Activated B cell treated with CpG ODN at 0.5 μM for 24 hours (primary cell): ENCODE measurements around the gene NDE1. TPM values are rescaled to one million over a fixed set of nuclear protein-coding genes. Genes with fewer than 3 reads are reported as not detected.

Source experiments
- ATAC-seq: fragments of 200-7000 bp; cut with Tn5 transposase; one replicate; pipeline ENCODE4 v1.10.0; 2021; ENCODE audit warnings: low read depth, mild to moderate bottlenecking, moderate library complexity
- CTCF ChIA-PET: fragments of 350-600 bp; sonication (Branson Sonifier 250); formaldehyde crosslinking; loops from one replicate; lab custom pipeline; 2021; ENCODE audit warnings: antibody characterized with exemption; lab: Charles Lee
- POLR2A ChIA-PET: fragments of 350-600 bp; sonication (Branson Sonifier 250); formaldehyde crosslinking; loops from one replicate; lab custom pipeline; 2021; ENCODE audit warnings: antibody characterized with exemption; lab: Charles Lee
- DNase-seq: peaks from one replicate; pipeline ENCODE4 v3.0.0; 2022
- H3K27ac Mint-ChIP-seq: one replicate; pipeline ENCODE4 v1.8.0; 2020; ENCODE audit warnings: mixed read lengths
- H3K27me3 Mint-ChIP-seq: one replicate; pipeline ENCODE4 v1.8.0; 2021; ENCODE audit warnings: mixed read lengths
- H3K36me3 Mint-ChIP-seq: one replicate; pipeline ENCODE4 v1.8.0; 2021; ENCODE audit warnings: low read depth, mixed read lengths
- H3K4me1 Mint-ChIP-seq: one replicate; pipeline ENCODE4 v1.8.0; 2021; ENCODE audit warnings: mixed read lengths
- H3K4me3 Mint-ChIP-seq: one replicate; pipeline ENCODE4 v1.8.0; 2020; ENCODE audit warnings: mild to moderate bottlenecking, mixed read lengths
- H3K9me3 Mint-ChIP-seq: one replicate; pipeline ENCODE4 v1.8.0; 2020; ENCODE audit warnings: mixed read lengths
- intact Hi-C: fragments of 100-400 bp; cut with micrococcal nuclease; formaldehyde crosslinking; loops from one replicate; pipeline ENCODE4 v1.15.1; 2024
- total RNA-seq: library from RNA; stranded (reverse); gene quantifications from 2 replicates; pipeline ENCODE4 v1.2.3, GENCODE V29; 2022
- TF ChIP-seq, protein P1 (sequence below): fragments of 200-600 bp; IDR thresholded peaks from one replicate; pipeline ENCODE4 v1.8.0; 2022; ENCODE audit warnings: antibody characterized with exemption, mild to moderate bottlenecking

NDE1 gene
- total RNA-seq: 140 and 163 TPM in 2 replicates

GRCh38 chr16:15650019-15650697 lies at the start of gene NDE1:
TSS of gene NDE1 (plus strand) at chr16:15650245. CDS start at chr16:15664779, 14,534 bp downstream.
- POLR2A ChIA-PET: interaction anchor here (0.9 to 4.1 kb wide), 6 partner anchors 8 to 60 kb away, joined by 3 to 52 read pairs (median 9); partner anchors contain the start of gene MARF1
- peaks cover 59% of the 10 kb centered on the region for H3K4me1 Mint-ChIP-seq
- peak within 1 kb of the TSS; percentile 97 for H3K27ac Mint-ChIP-seq
- peak within 1 kb of the TSS; percentile 98 for H3K4me3 Mint-ChIP-seq
- no peaks in the 10 kb centered on the region for H3K27me3 Mint-ChIP-seq
- CTCF ChIA-PET: interaction anchor here (1.2 kb wide), 1 partner anchor 8 kb away, joined by 4 read pairs; the partner anchor contains the start of gene MARF1
- H3K9me3 Mint-ChIP-seq: no peaks in the 10 kb centered on the region
- TF ChIP-seq, protein P1, sequence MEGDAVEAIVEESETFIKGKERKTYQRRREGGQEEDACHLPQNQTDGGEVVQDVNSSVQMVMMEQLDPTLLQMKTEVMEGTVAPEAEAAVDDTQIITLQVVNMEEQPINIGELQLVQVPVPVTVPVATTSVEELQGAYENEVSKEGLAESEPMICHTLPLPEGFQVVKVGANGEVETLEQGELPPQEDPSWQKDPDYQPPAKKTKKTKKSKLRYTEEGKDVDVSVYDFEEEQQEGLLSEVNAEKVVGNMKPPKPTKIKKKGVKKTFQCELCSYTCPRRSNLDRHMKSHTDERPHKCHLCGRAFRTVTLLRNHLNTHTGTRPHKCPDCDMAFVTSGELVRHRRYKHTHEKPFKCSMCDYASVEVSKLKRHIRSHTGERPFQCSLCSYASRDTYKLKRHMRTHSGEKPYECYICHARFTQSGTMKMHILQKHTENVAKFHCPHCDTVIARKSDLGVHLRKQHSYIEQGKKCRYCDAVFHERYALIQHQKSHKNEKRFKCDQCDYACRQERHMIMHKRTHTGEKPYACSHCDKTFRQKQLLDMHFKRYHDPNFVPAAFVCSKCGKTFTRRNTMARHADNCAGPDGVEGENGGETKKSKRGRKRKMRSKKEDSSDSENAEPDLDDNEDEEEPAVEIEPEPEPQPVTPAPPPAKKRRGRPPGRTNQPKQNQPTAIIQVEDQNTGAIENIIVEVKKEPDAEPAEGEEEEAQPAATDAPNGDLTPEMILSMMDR: no peak
- DNase-seq (peak; percentile 76), ATAC-seq (peak; percentile 94)
- peaks cover 38% of the 10 kb centered on the region for H3K36me3 Mint-ChIP-seq
- intact Hi-C loops: loop anchor here (2.0 kb wide), 1 partner anchor 59 kb away; no protein-coding TSS in a partner anchor

- TF ChIP-seq, protein P1: no peak
- ChIA-PET POLR2A (interaction anchor here (1.2 kb wide), 1 partner anchor 10 kb away, joined by 5 read pairs; no protein-coding TSS in a partner anchor), CTCF (interaction anchor here (1.1 kb wide), 1 partner anchor 41 kb away, joined by 3 read pairs; no protein-coding TSS in a partner anchor)
- Mint-ChIP-seq H3K4me1 (no peaks in the 10 kb centered on the region), H3K36me3 (peaks cover 100% of the 10 kb centered on the region), H3K4me3 (no peak overlapping the region), H3K9me3 (no peaks in the 10 kb centered on the region), H3K27ac (peak overlapping the region; percentile 64), H3K27me3 (no peaks in the 10 kb centered on the region)
- ATAC-seq: no peak
- DNase-seq: no peak
- intact Hi-C loops: no loop called here
These were observed 48.7 kb upstream of the NDE1 start for GRCh38 chr16:15601212-15601879.

GRCh38 chr16:15602285-15603044 lies 47.6 kb upstream of the NDE1 start:
- peaks cover 98% of the 10 kb centered on the region for H3K36me3 Mint-ChIP-seq
- POLR2A ChIA-PET: no interaction called here
- H3K27ac Mint-ChIP-seq: no peak overlapping the region
- H3K4me3 Mint-ChIP-seq: no peak overlapping the region
- H3K27me3 Mint-ChIP-seq: no peaks in the 10 kb centered on the region
- ATAC-seq (no peak), DNase-seq (no peak)
- no peaks in the 10 kb centered on the region for H3K9me3 Mint-ChIP-seq
- H3K4me1 Mint-ChIP-seq: no peaks in the 10 kb centered on the region
- CTCF ChIA-PET: interaction anchor here (1.1 kb wide), 1 partner anchor 40 kb away, joined by 3 read pairs; no protein-coding TSS in a partner anchor
- intact Hi-C loops: no loop called here
- TF ChIP-seq, protein P1: no peak

DNA sequence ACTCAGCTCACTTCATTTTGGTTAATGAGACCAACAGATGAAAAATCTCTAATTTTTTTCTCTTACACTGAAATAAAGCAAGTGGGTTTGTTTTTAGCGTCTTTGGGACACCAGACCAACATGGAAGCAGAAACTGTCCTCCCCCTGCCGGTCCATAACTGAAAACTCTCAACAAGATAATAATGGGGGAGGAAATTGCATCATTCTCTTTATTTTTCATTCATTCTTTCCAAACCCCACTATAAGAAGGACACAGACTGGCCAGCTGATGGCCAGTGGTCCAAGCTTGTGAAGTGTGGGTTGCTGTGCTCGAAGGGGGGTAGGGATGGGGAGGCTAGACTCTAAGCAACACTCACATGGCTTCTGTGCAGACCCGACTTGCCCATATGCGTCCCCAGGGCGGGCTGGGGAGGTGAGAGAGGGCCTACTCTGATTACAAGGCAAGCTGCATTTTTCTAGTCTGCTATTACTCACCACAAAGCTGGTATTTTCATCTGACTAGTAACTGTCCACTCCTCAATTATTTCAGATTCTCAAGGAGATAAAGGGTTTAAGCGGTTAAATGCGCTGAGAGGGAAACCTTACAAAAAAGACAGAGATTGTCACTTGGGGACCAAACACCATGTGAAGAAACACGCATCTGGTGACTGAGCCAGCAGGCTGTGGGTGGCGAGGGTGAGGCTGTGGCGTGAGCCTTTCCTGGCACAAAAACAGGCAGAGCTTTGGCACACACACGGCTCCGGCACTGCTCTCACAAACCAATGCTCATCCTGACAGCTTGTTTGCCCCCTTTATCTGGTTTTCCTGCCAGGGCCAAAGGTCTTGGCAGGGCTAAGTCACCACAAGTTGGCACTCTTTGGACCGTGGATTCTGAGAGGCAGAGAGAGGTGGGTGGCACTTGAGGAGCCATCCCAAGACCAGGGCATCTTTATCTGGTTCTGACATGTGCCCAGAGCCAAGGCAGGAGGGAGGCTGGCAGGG lies 45.3 kb upstream of the NDE1 start:
- Mint-ChIP-seq H3K27ac (peak overlapping the region; percentile 54), H3K9me3 (no peaks in the 10 kb centered on the region), H3K4me3 (no peak overlapping the region), H3K4me1 (no peaks in the 10 kb centered on the region), H3K27me3 (no peaks in the 10 kb centered on the region), H3K36me3 (peaks cover 98% of the 10 kb centered on the region)
- TF ChIP-seq, protein P1: no peak
- ChIA-PET POLR2A (interaction anchor here (1.7 kb wide), 1 partner anchor 14 kb away, joined by 3 read pairs; no protein-coding TSS in a partner anchor), CTCF (no interaction called here)
- ATAC-seq: no peak
- intact Hi-C loops: no loop called here
- no peak for DNase-seq
